Subcutaneous abdominal adipose tissue (tissue), 5 donors: ENCODE results near the gene CDX1.

Source experiments
- H3K27ac ChIP-seq: one replicate; pipeline ENCODE4 v1.7.0; 2013; ENCODE audit warnings: low read depth, mild to moderate bottlenecking, inconsistent platforms, low read length, moderate library complexity
- H3K27me3 ChIP-seq, 5 donors: one replicate each; pipeline ENCODE4 v1.7.0; 2013; ENCODE audit warnings: low read length in 5 of 5, inconsistent platforms in 1 of 5; ENCODE audit not compliant: control insufficient read depth in 5 of 5, insufficient read depth in 4 of 5
- H3K36me3 ChIP-seq, 5 donors: one replicate each; pipeline ENCODE4 v1.7.0; 2013; ENCODE audit warnings: low read length in 5 of 5; ENCODE audit not compliant: control insufficient read depth in 5 of 5, insufficient read depth in 5 of 5
- H3K4me1 ChIP-seq, 5 donors: one replicate each; pipeline ENCODE4 v1.7.0; 2013; ENCODE audit warnings: low read length in 5 of 5, mild to moderate bottlenecking in 3 of 5, moderate library complexity in 1 of 5; ENCODE audit not compliant: control insufficient read depth in 5 of 5, insufficient read depth in 5 of 5
- H3K4me3 ChIP-seq, 5 donors: one replicate each; pipeline ENCODE4 v1.7.0; 2013; ENCODE audit warnings: low read length in 5 of 5, low read depth in 1 of 5
- H3K9ac ChIP-seq, 5 donors: one replicate each; pipeline ENCODE4 v1.7.0; 2013; ENCODE audit warnings: low read length in 5 of 5, mild to moderate bottlenecking in 4 of 5, moderate library complexity in 3 of 5
- H3K9me3 ChIP-seq, 5 donors: one replicate each; pipeline ENCODE4 v1.7.0; 2013; ENCODE audit warnings: low read length in 5 of 5; ENCODE audit not compliant: control insufficient read depth in 5 of 5
- donor health status: healthy.
- donor health status: healthy.
- donor health status: healthy.
- donor health status: healthy.
- donor health status: healthy.

Gene CDX1

GRCh38 chr5:150122536-150123481, 43.8 kb upstream of the CDX1 start:
- Histone ChIP-seq H3K27ac (no peak overlapping the region), H3K9me3 (no peaks in the 10 kb centered on the region), H3K36me3 (peaks cover 0 to 85% (median 70%) of the 10 kb centered on the region in 5 donors), H3K9ac (no peak overlapping the region), H3K4me3 (no peak overlapping the region), H3K27me3 (no peaks in the 10 kb centered on the region), H3K4me1 (peaks cover 0 to 7% (median 2%) of the 10 kb centered on the region in 5 donors)

GRCh38 chr5:150123542-150123941, 43.0 kb upstream of the CDX1 start:
- Histone ChIP-seq H3K27me3 (no peaks in the 10 kb centered on the region), H3K4me1 (peaks cover 0 to 7% (median 2%) of the 10 kb centered on the region in 5 donors), H3K9ac (no peak overlapping the region), H3K9me3 (no peaks in the 10 kb centered on the region), H3K36me3 (peaks cover 0 to 85% (median 68%) of the 10 kb centered on the region in 5 donors), H3K27ac (no peak overlapping the region), H3K4me3 (no peak overlapping the region)

- Histone ChIP-seq H3K4me1 (peaks cover 0 to 7% (median 3%) of the 10 kb centered on the region in 5 donors), H3K27ac (no peak overlapping the region)
These were observed 42.4 kb upstream of the CDX1 start for GRCh38 chr5:150124111-150124557.

GRCh38 chr5:150124596-150124995, 42.0 kb upstream of the CDX1 start:
- Histone ChIP-seq H3K9ac (no peak overlapping the region), H3K27ac (no peak overlapping the region), H3K4me1 (peaks cover 0 to 10% (median 8%) of the 10 kb centered on the region in 5 donors), H3K27me3 (no peaks in the 10 kb centered on the region), H3K36me3 (peaks cover 4 to 85% (median 67%) of the 10 kb centered on the region in 5 donors), H3K4me3 (no peak overlapping the region), H3K9me3 (no peaks in the 10 kb centered on the region)

More at GRCh38 chr5:150124111-150124557, 42.4 kb upstream of the CDX1 start:
- Histone ChIP-seq H3K36me3 (peaks cover under 1 to 85% (median 66%) of the 10 kb centered on the region in 5 donors), H3K9ac (no peak overlapping the region), H3K9me3 (no peaks in the 10 kb centered on the region), H3K4me3 (no peak overlapping the region), H3K27me3 (no peaks in the 10 kb centered on the region)

- peaks cover 0 to 18% (median 15%) of the 10 kb centered on the region in 5 donors for H3K4me1 ChIP-seq
- no peak overlapping the region for H3K4me3 ChIP-seq
- no peaks in the 10 kb centered on the region for H3K9me3 ChIP-seq
- no peak overlapping the region for H3K27ac ChIP-seq
- peaks cover 4 to 84% (median 64%) of the 10 kb centered on the region in 5 donors for H3K36me3 ChIP-seq
- H3K9ac ChIP-seq = no peak overlapping the region
- H3K27me3 ChIP-seq = no peaks in the 10 kb centered on the region
These were observed 41.2 kb upstream of the CDX1 start for GRCh38 chr5:150125334-150125733.

- Histone ChIP-seq H3K27ac (no peak overlapping the region), H3K4me3 (no peak overlapping the region), H3K9me3 (no peaks in the 10 kb centered on the region), H3K36me3 (peaks cover 4 to 76% (median 55%) of the 10 kb centered on the region in 5 donors), H3K27me3 (no peaks in the 10 kb centered on the region), H3K9ac (no peak overlapping the region), H3K4me1 (peaks cover 0 to 22% (median 18%) of the 10 kb centered on the region in 5 donors)
These were observed 40.2 kb upstream of the CDX1 start for GRCh38 chr5:150126199-150126920.

GRCh38 chr5:150126921-150127265, 39.7 kb upstream of the CDX1 start:
- Histone ChIP-seq H3K4me1 (peaks cover 0 to 22% (median 21%) of the 10 kb centered on the region in 5 donors), H3K36me3 (peaks cover 4 to 71% (median 49%) of the 10 kb centered on the region in 5 donors), H3K27ac (no peak overlapping the region), H3K27me3 (no peaks in the 10 kb centered on the region), H3K9ac (no peak overlapping the region), H3K4me3 (no peak overlapping the region), H3K9me3 (no peaks in the 10 kb centered on the region)

GRCh38 chr5:150129454-150129812, 37.1 kb upstream of the CDX1 start:
- H3K4me1 ChIP-seq = peaks cover 2 to 35% (median 31%) of the 10 kb centered on the region in 5 donors
- H3K27ac ChIP-seq = no peak overlapping the region
- peak overlapping the region in 4 of 5 donors; percentile 32 to 61 (median 44) for H3K4me3 ChIP-seq
- peaks cover 0 to 5% (median 0%) of the 10 kb centered on the region in 5 donors for H3K27me3 ChIP-seq
- peak overlapping the region in 1 of 5 donors; percentile 4 for H3K9ac ChIP-seq
- H3K9me3 ChIP-seq = no peaks in the 10 kb centered on the region
- peaks cover 4 to 61% (median 48%) of the 10 kb centered on the region in 5 donors for H3K36me3 ChIP-seq

- Histone ChIP-seq H3K4me1 (peaks cover 2 to 35% (median 31%) of the 10 kb centered on the region in 5 donors), H3K27ac (no peak overlapping the region), H3K27me3 (peaks cover 0 to 5% (median 0%) of the 10 kb centered on the region in 5 donors), H3K36me3 (peaks cover 4 to 58% (median 49%) of the 10 kb centered on the region in 5 donors), H3K9ac (peak overlapping the region in 1 of 5 donors; percentile 4), H3K9me3 (no peaks in the 10 kb centered on the region), H3K4me3 (peak overlapping the region in 4 of 5 donors; percentile 32 to 61 (median 44))
These were observed 36.6 kb upstream of the CDX1 start for GRCh38 chr5:150129813-150130492.
